Measurements from ENCODE around the gene ABHD12B.

ABHD12B gene

DNA sequence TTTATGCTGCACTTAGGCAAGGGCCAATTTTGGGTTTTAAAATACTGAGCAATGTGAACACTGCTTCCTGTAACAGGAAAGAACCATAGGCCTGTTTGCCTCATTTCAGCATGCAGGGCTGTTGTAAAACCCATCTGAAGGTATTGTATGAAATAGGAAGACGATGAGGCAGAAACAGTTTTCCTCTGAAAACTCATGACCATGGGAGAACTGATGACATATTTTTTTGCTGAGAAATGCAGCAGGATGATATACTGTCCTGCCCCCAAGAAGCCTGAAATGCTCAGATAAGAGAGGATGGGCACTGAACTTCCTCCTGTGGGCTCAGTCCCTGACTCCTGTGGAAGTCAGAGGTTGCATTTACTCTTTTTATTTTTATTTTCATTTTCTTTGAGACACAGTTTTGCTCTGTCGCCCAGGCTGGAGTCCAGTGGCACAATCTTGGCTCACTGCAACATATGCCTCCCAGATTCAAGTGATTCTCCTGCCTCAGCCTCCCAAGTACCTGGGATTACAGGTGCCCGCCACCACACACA is 55.1 kb downstream of the ABHD12B start:
- Histone ChIP-seq H3K79me2 (ENCODE audit: low read length) (no peaks in the 10 kb centered on the region), H3K27me3 (ENCODE audit: low read depth, low read length) (peaks cover 3% of the 10 kb centered on the region; the same call in 1 of the 2 replicates), H3K4me1 (ENCODE audit: low read length) (no peaks in the 10 kb centered on the region), H3K36me3 (replicated peaks; ENCODE audit: low read depth, low read length) (no peaks in the 10 kb centered on the region), H3K9me3 (ENCODE audit: insufficient read depth, low read length) (no peaks in the 10 kb centered on the region), H4K20me1 (ENCODE audit: insufficient read depth, low read length) (no peaks in the 10 kb centered on the region), H3K4me3 (ENCODE audit: low read length) (no peak overlapping the region), H3K4me2 (ENCODE audit: low read length) (no peak overlapping the region), H3K27ac (ENCODE audit: low read length) (no peak overlapping the region), H3K9ac (ENCODE audit: low read length) (no peak overlapping the region), H2AFZ (ENCODE audit: low read depth, low read length) (no peak overlapping the region)
- TF ChIP-seq EZH2phosphoT487 (IDR thresholded peaks at IDR 0.05; ENCODE audit: low read depth) = no peak
- TF ChIP-seq, protein P1, sequence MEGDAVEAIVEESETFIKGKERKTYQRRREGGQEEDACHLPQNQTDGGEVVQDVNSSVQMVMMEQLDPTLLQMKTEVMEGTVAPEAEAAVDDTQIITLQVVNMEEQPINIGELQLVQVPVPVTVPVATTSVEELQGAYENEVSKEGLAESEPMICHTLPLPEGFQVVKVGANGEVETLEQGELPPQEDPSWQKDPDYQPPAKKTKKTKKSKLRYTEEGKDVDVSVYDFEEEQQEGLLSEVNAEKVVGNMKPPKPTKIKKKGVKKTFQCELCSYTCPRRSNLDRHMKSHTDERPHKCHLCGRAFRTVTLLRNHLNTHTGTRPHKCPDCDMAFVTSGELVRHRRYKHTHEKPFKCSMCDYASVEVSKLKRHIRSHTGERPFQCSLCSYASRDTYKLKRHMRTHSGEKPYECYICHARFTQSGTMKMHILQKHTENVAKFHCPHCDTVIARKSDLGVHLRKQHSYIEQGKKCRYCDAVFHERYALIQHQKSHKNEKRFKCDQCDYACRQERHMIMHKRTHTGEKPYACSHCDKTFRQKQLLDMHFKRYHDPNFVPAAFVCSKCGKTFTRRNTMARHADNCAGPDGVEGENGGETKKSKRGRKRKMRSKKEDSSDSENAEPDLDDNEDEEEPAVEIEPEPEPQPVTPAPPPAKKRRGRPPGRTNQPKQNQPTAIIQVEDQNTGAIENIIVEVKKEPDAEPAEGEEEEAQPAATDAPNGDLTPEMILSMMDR (IDR thresholded peaks at IDR 0.05; ENCODE audit: low read depth, low read length) = no peak

DNA sequence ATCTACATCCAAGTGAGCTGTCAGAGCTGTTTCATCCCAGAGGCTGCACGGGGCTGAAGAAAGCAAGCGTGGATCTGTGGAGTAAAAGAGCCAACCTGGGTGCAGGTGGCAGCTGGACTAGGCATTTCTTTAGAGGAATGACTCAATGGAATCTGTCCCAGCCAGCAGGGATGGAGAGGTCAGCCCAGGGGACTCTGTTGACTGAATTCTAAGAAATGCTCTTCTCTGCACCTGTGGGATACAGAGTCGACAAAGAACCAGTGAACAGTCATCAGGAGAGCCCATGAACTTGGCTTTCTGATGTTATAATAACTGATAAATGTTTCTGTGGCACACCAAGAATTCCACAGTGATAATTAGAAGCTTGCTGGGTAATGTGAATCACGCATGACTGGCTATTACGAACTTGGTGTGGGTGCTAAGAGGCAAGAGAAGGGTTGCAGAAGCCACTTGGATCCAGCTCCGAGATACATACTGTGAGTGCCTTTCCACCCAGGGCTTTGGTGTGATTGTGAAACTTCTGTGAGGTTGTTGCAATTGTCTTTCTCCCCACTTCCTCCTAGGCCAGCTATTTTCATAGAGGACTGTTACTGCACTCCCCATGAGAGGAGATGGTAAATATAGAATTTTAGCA is 56.3 kb downstream of the ABHD12B start:
- Histone ChIP-seq H2AFZ (ENCODE audit: low read depth, low read length) (no peak overlapping the region), H3K79me2 (ENCODE audit: low read length) (no peaks in the 10 kb centered on the region), H3K27ac (ENCODE audit: low read length) (no peak overlapping the region), H4K20me1 (ENCODE audit: insufficient read depth, low read length) (no peaks in the 10 kb centered on the region), H3K4me3 (ENCODE audit: low read length) (no peak overlapping the region), H3K4me2 (ENCODE audit: low read length) (no peak overlapping the region), H3K9ac (ENCODE audit: low read length) (no peak overlapping the region), H3K9me3 (ENCODE audit: insufficient read depth, low read length) (no peaks in the 10 kb centered on the region), H3K27me3 (ENCODE audit: low read depth, low read length) (peaks cover 3% of the 10 kb centered on the region; the same call in 1 of the 2 replicates), H3K4me1 (ENCODE audit: low read length) (no peaks in the 10 kb centered on the region), H3K36me3 (replicated peaks; ENCODE audit: low read depth, low read length) (no peaks in the 10 kb centered on the region)
- TF ChIP-seq, protein P1 (IDR thresholded peaks at IDR 0.05; ENCODE audit: low read depth, low read length) = no peak
- TF ChIP-seq EZH2phosphoT487 (IDR thresholded peaks at IDR 0.05; ENCODE audit: low read depth) = no peak

DNA sequence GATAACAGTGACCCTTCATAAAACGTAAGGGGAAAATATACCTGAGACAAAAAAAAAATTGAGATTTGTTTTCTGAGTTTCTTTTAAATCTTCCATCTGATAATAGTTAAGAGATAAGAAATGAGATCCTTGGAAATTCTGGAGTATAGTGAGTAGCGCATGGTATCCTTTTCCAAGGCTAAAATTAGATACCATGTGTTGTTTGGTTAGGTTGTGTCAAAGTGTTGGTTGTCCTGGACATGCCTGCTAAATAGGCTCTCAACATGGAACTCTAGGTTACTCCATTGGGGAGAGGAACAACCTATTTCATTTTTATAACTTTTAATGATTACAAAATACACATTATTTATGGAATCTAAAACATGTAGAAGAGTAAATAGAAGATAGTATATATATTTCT is 57.7 kb downstream of the ABHD12B start:
- H3K27ac ChIP-seq (ENCODE audit: low read length) = no peak overlapping the region

DNA sequence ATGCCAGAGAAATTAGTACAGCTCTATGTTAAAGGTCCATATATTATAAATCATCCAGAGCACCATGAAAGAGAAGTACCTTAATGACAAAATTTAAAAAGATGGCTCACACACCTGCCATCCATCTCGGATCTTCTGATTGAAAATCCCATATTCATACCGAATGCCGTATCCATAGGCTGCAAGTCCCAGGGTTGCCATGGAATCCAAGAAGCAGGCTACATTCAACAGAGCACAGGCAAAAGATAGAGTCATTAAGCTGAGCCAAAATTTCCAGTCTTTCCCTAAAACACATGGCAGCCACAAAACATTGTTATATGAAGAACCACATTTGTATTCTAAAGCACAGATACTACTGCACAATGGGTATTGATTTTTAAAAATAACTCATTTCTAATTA is 59.7 kb downstream of the ABHD12B start:
- no peaks in the 10 kb centered on the region for H3K36me3 ChIP-seq (replicated peaks; ENCODE audit: low read depth, low read length)
- no peak overlapping the region for H3K27ac ChIP-seq (ENCODE audit: low read length)
- peaks cover 3% of the 10 kb centered on the region; the same call in 1 of the 2 replicates for H3K27me3 ChIP-seq (ENCODE audit: low read depth, low read length)
- no peaks in the 10 kb centered on the region for H3K9me3 ChIP-seq (ENCODE audit: insufficient read depth, low read length)
- H3K4me2 ChIP-seq (ENCODE audit: low read length) = no peak overlapping the region
- peaks cover 3% of the 10 kb centered on the region for H3K4me1 ChIP-seq (ENCODE audit: low read length)
- H4K20me1 ChIP-seq (ENCODE audit: insufficient read depth, low read length) = no peaks in the 10 kb centered on the region
- no peak for TF ChIP-seq EZH2phosphoT487 (IDR thresholded peaks at IDR 0.05; ENCODE audit: low read depth)
- TF ChIP-seq, protein P1 (IDR thresholded peaks at IDR 0.05; ENCODE audit: low read depth, low read length) = no peak
- no peak overlapping the region for H3K4me3 ChIP-seq (ENCODE audit: low read length)
- no peak overlapping the region for H2AFZ ChIP-seq (ENCODE audit: low read depth, low read length)
- no peak overlapping the region for H3K9ac ChIP-seq (ENCODE audit: low read length)
- H3K79me2 ChIP-seq (ENCODE audit: low read length) = no peaks in the 10 kb centered on the region

More for the DNA sequence above, 57.7 kb downstream of the ABHD12B start:
- H3K9ac ChIP-seq (ENCODE audit: low read length) = no peak overlapping the region
- no peaks in the 10 kb centered on the region for H3K9me3 ChIP-seq (ENCODE audit: insufficient read depth, low read length)
- no peak overlapping the region for H3K4me2 ChIP-seq (ENCODE audit: low read length)
- H4K20me1 ChIP-seq (ENCODE audit: insufficient read depth, low read length) = no peaks in the 10 kb centered on the region
- H3K79me2 ChIP-seq (ENCODE audit: low read length) = no peaks in the 10 kb centered on the region
- no peak overlapping the region for H2AFZ ChIP-seq (ENCODE audit: low read depth, low read length)
- TF ChIP-seq, protein P1 (IDR thresholded peaks at IDR 0.05; ENCODE audit: low read depth, low read length) = no peak
- TF ChIP-seq EZH2phosphoT487 (IDR thresholded peaks at IDR 0.05; ENCODE audit: low read depth) = no peak
- H3K27me3 ChIP-seq (ENCODE audit: low read depth, low read length) = peaks cover 3% of the 10 kb centered on the region; the same call in 1 of the 2 replicates
- no peaks in the 10 kb centered on the region for H3K36me3 ChIP-seq (replicated peaks; ENCODE audit: low read depth, low read length)
- no peak overlapping the region for H3K4me3 ChIP-seq (ENCODE audit: low read length)
- no peaks in the 10 kb centered on the region for H3K4me1 ChIP-seq (ENCODE audit: low read length)
